ENCODE measurements around the gene SHISA6.

DNA sequence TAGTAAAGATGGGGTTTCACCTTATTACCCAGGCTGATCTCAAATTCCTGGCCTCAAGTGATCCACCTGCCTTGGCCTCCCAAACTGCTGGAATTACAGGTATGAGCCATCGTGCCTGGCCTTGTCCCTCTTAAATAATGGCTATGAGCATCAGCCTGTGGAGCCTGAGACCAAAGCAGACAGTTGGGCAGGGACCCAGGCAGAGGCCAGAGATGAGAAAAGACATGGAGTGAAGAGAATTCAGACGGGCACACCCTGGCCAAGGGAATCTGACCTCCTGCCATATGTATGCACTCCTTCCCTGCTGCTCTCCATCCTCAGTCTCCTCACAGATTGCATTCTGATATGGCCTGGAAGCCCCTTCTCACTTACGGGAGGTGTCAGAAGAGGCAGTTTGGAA, 258.9 kb downstream of the SHISA6 start:
- TF ChIP-seq POLR2A (IDR thresholded peaks at IDR 0.05): no peak
- TF ChIP-seq, protein P1, sequence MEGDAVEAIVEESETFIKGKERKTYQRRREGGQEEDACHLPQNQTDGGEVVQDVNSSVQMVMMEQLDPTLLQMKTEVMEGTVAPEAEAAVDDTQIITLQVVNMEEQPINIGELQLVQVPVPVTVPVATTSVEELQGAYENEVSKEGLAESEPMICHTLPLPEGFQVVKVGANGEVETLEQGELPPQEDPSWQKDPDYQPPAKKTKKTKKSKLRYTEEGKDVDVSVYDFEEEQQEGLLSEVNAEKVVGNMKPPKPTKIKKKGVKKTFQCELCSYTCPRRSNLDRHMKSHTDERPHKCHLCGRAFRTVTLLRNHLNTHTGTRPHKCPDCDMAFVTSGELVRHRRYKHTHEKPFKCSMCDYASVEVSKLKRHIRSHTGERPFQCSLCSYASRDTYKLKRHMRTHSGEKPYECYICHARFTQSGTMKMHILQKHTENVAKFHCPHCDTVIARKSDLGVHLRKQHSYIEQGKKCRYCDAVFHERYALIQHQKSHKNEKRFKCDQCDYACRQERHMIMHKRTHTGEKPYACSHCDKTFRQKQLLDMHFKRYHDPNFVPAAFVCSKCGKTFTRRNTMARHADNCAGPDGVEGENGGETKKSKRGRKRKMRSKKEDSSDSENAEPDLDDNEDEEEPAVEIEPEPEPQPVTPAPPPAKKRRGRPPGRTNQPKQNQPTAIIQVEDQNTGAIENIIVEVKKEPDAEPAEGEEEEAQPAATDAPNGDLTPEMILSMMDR (IDR thresholded peaks at IDR 0.05): no peak

Data from heart left ventricle (tissue), 13 donors.